ENCODE measurements around the gene ICOSLG. TPM values are rescaled to one million over a fixed set of nuclear protein-coding genes. Genes with fewer than 3 reads are reported as not detected.
"Not testable (repeated sequence)": the region's sequence is repeated elsewhere in the genome, so short reads cannot be mapped to it uniquely, and the experiment has no call there.

The ICOSLG gene
- total RNA-seq, 1 donor from 2014 or later = 2.6 TPM

GRCh38 chr21:44184862-44185261, 55.9 kb downstream of the ICOSLG start:
- H3K27ac ChIP-seq (ENCODE audit: low read depth, low read length); H3K9me3 ChIP-seq (ENCODE audit: control insufficient read depth in 3 of 3, low read length in 3 of 3); H3K27me3 ChIP-seq (ENCODE audit: control insufficient read depth in 3 of 3, insufficient read depth in 3 of 3, low read length in 3 of 3); H3K36me3 ChIP-seq (ENCODE audit: control insufficient read depth in 3 of 3, insufficient read depth in 3 of 3, low read length in 3 of 3); H3K4me3 ChIP-seq (ENCODE audit: low read length in 3 of 3); H3K9ac ChIP-seq (ENCODE audit: low read depth in 1 of 3, low read length in 3 of 3); H3K4me1 ChIP-seq (ENCODE audit: control insufficient read depth in 3 of 3, insufficient read depth in 3 of 3, low read length in 3 of 3): not testable (repeated sequence)

- H3K27me3 ChIP-seq (ENCODE audit: control insufficient read depth in 3 of 3, insufficient read depth in 3 of 3, low read length in 3 of 3); H3K27ac ChIP-seq (ENCODE audit: low read depth, low read length); H3K36me3 ChIP-seq (ENCODE audit: control insufficient read depth in 3 of 3, insufficient read depth in 3 of 3, low read length in 3 of 3); H3K9ac ChIP-seq (ENCODE audit: low read depth in 1 of 3, low read length in 3 of 3); H3K4me1 ChIP-seq (ENCODE audit: control insufficient read depth in 3 of 3, insufficient read depth in 3 of 3, low read length in 3 of 3); H3K4me3 ChIP-seq (ENCODE audit: low read length in 3 of 3); H3K9me3 ChIP-seq (ENCODE audit: control insufficient read depth in 3 of 3, low read length in 3 of 3): not testable (repeated sequence)
Observed at GRCh38 chr21:44182202-44182601, 58.5 kb downstream of the ICOSLG start.

- not testable (repeated sequence) for H3K27ac ChIP-seq (ENCODE audit: low read depth, low read length); H3K9me3 ChIP-seq (ENCODE audit: control insufficient read depth in 3 of 3, low read length in 3 of 3); H3K4me3 ChIP-seq (ENCODE audit: low read length in 3 of 3); H3K27me3 ChIP-seq (ENCODE audit: control insufficient read depth in 3 of 3, insufficient read depth in 3 of 3, low read length in 3 of 3); H3K36me3 ChIP-seq (ENCODE audit: control insufficient read depth in 3 of 3, insufficient read depth in 3 of 3, low read length in 3 of 3); H3K9ac ChIP-seq (ENCODE audit: low read depth in 1 of 3, low read length in 3 of 3); H3K4me1 ChIP-seq (ENCODE audit: control insufficient read depth in 3 of 3, insufficient read depth in 3 of 3, low read length in 3 of 3)
Observed at GRCh38 chr21:44181506-44181905, 59.2 kb downstream of the ICOSLG start.

- H3K27ac ChIP-seq (ENCODE audit: low read depth, low read length); H3K9ac ChIP-seq (ENCODE audit: low read depth in 1 of 3, low read length in 3 of 3); H3K9me3 ChIP-seq (ENCODE audit: control insufficient read depth in 3 of 3, low read length in 3 of 3); H3K27me3 ChIP-seq (ENCODE audit: control insufficient read depth in 3 of 3, insufficient read depth in 3 of 3, low read length in 3 of 3); H3K4me3 ChIP-seq (ENCODE audit: low read length in 3 of 3); H3K4me1 ChIP-seq (ENCODE audit: control insufficient read depth in 3 of 3, insufficient read depth in 3 of 3, low read length in 3 of 3); H3K36me3 ChIP-seq (ENCODE audit: control insufficient read depth in 3 of 3, insufficient read depth in 3 of 3, low read length in 3 of 3): not testable (repeated sequence)
Observed at GRCh38 chr21:44176127-44176526, 64.6 kb downstream of the ICOSLG start.

GRCh38 chr21:44175189-44175588, 65.6 kb downstream of the ICOSLG start:
- H3K36me3 ChIP-seq (ENCODE audit: control insufficient read depth in 3 of 3, insufficient read depth in 3 of 3, low read length in 3 of 3); H3K4me3 ChIP-seq (ENCODE audit: low read length in 3 of 3); H3K27me3 ChIP-seq (ENCODE audit: control insufficient read depth in 3 of 3, insufficient read depth in 3 of 3, low read length in 3 of 3); H3K27ac ChIP-seq (ENCODE audit: low read depth, low read length); H3K9me3 ChIP-seq (ENCODE audit: control insufficient read depth in 3 of 3, low read length in 3 of 3); H3K4me1 ChIP-seq (ENCODE audit: control insufficient read depth in 3 of 3, insufficient read depth in 3 of 3, low read length in 3 of 3); H3K9ac ChIP-seq (ENCODE audit: low read depth in 1 of 3, low read length in 3 of 3): not testable (repeated sequence)

Small RNAs within 50 kb of the gene (small RNA-seq; reads per million reads assigned to genes)
- gene AP001059.3 = not detected

Other genes with a start within 250 kb of the ICOSLG start
- gene TRAPPC10, start 228.6 kb downstream of the ICOSLG start, total RNA-seq = 7.3 TPM
- 7.3 TPM for gene PWP2, start 133.5 kb downstream of the ICOSLG start, total RNA-seq
- gene GATD3, start 107.3 kb downstream of the ICOSLG start, total RNA-seq = 15.1 TPM
- not detected for gene DNMT3L, start 21.0 kb upstream of the ICOSLG start, total RNA-seq
- not detected for gene AIRE, start 44.9 kb upstream of the ICOSLG start, total RNA-seq
- 72.0 TPM for gene PFKL, start 59.1 kb upstream of the ICOSLG start, total RNA-seq
- gene CFAP410, start 98.4 kb upstream of the ICOSLG start, total RNA-seq = 11.0 TPM
- gene TRPM2, start 112.7 kb upstream of the ICOSLG start, total RNA-seq = 1.6 TPM
- 0.52 TPM for gene LRRC3, start 214.6 kb upstream of the ICOSLG start, total RNA-seq

Measured in skeletal muscle tissue (tissue), 5 donors.